Mesenchymal stem cell (in vitro differentiated cells and primary cell): ENCODE measurements around the gene PCNX2.
A peak's percentile ranks its signal among the peaks of the same experiment; 100 is the strongest.

Experiments used
- DNase-seq: peaks from one replicate; pipeline ENCODE4 v3.0.0-alpha.2; 2013
- H2AFZ ChIP-seq: one replicate; pipeline ENCODE4 v1.6.1; 2013; ENCODE audit warnings: low read depth, mild to moderate bottlenecking, control low read depth, inconsistent platforms, low read length, moderate library complexity
- H2AK5ac ChIP-seq: 2 replicates; pipeline ENCODE4 v1.6.1; 2013; ENCODE audit warnings: low read length, moderate library complexity, mild to moderate bottlenecking, inconsistent platforms; ENCODE audit not compliant: severe bottlenecking
- H2BK120ac ChIP-seq: one replicate; pipeline ENCODE4 v1.6.1; 2013; ENCODE audit warnings: low read depth, mild to moderate bottlenecking, inconsistent platforms, low read length, moderate library complexity
- H2BK12ac ChIP-seq, 2 experiments: one replicate each; pipeline ENCODE4 v1.6.1; 2013; ENCODE audit warnings: inconsistent platforms in 2 of 2, low read length in 2 of 2, mild to moderate bottlenecking in 2 of 2, moderate library complexity in 2 of 2, control low read depth in 1 of 2
- H2BK15ac ChIP-seq: one replicate; pipeline ENCODE4 v1.6.1; 2013; ENCODE audit warnings: mild to moderate bottlenecking, low read depth, inconsistent platforms; ENCODE audit not compliant: poor library complexity, severe bottlenecking
- H2BK5ac ChIP-seq: 2 replicates; pipeline ENCODE4 v1.6.1; 2013; ENCODE audit warnings: low read depth, mild to moderate bottlenecking, low read length, control low read depth, inconsistent platforms; ENCODE audit not compliant: poor library complexity, severe bottlenecking
- H3K14ac ChIP-seq, 2 experiments: one replicate each; pipeline ENCODE4 v1.6.1; 2013; ENCODE audit warnings: inconsistent platforms in 2 of 2, low read length in 2 of 2, control low read depth in 1 of 2, mild to moderate bottlenecking in 1 of 2, moderate library complexity in 1 of 2
- H3K18ac ChIP-seq, 2 experiments: one replicate each; pipeline ENCODE4 v1.6.1; 2013; ENCODE audit warnings: inconsistent platforms in 2 of 2, low read length in 2 of 2, control low read depth in 1 of 2, low read depth in 1 of 2, mild to moderate bottlenecking in 1 of 2
- H3K23ac ChIP-seq, 2 experiments: one replicate each; pipeline ENCODE4 v1.6.1; 2013; ENCODE audit warnings: inconsistent platforms in 2 of 2, low read length in 2 of 2, mild to moderate bottlenecking in 2 of 2, moderate library complexity in 2 of 2, control low read depth in 1 of 2
- H3K27ac ChIP-seq: 2 replicates; pipeline ENCODE4 v1.5.1; 2013; ENCODE audit warnings: mild to moderate bottlenecking, moderate library complexity, low read length, control low read depth, inconsistent platforms; ENCODE audit not compliant: poor library complexity, severe bottlenecking
- H3K27me3 ChIP-seq, 2 experiments: 2 replicates each; pipeline versions ENCODE4 v1.6.1 to v1.7.0; 2013; ENCODE audit warnings: low read length in 2 of 2, mild to moderate bottlenecking in 2 of 2, moderate library complexity in 2 of 2, control low read depth in 1 of 2, inconsistent platforms in 1 of 2; ENCODE audit not compliant: control insufficient read depth in 1 of 2, insufficient read depth in 1 of 2
- H3K36me3 ChIP-seq, 2 experiments: 2 replicates each; pipeline versions ENCODE4 v1.6.1 to v1.7.0; 2013; ENCODE audit warnings: low read length in 2 of 2, control low read depth in 1 of 2, inconsistent platforms in 1 of 2, low read depth in 1 of 2, mild to moderate bottlenecking in 1 of 2; ENCODE audit not compliant: insufficient read depth in 2 of 2, control insufficient read depth in 1 of 2
- H3K4ac ChIP-seq, 2 experiments: one replicate each; pipeline ENCODE4 v1.6.1; 2013; ENCODE audit warnings: inconsistent platforms in 2 of 2, low read length in 2 of 2, mild to moderate bottlenecking in 2 of 2, moderate library complexity in 2 of 2, control low read depth in 1 of 2, low read depth in 1 of 2
- H3K4me1 ChIP-seq: 2 replicates; pipeline ENCODE4 v1.6.1; 2013; ENCODE audit warnings: low read depth, low read length, control low read depth; ENCODE audit not compliant: control insufficient read depth, insufficient read depth
- H3K4me2 ChIP-seq: 2 replicates; pipeline ENCODE4 v1.6.1; 2013; ENCODE audit warnings: low read length, mild to moderate bottlenecking, inconsistent platforms; ENCODE audit not compliant: poor library complexity, severe bottlenecking
- H3K4me3 ChIP-seq, 2 experiments: 2 replicates each; pipeline versions ENCODE4 v1.5.1 to v1.7.0; 2013; ENCODE audit warnings: low read length in 2 of 2, mild to moderate bottlenecking in 2 of 2, control low read depth in 1 of 2, low read depth in 1 of 2; ENCODE audit not compliant: insufficient read depth in 1 of 2
- H3K79me1 ChIP-seq: replicated peaks from 2 replicates; pipeline ENCODE4 v1.6.1; 2013; ENCODE audit warnings: mild to moderate bottlenecking, control low read depth, low read length, inconsistent platforms; ENCODE audit not compliant: poor library complexity, severe bottlenecking
- H3K9ac ChIP-seq: 2 replicates; pipeline ENCODE4 v1.7.0; 2013; ENCODE audit warnings: mild to moderate bottlenecking, low read length, moderate library complexity
- H3K9me3 ChIP-seq: 2 replicates; pipeline ENCODE4 v1.7.0; 2013; ENCODE audit warnings: mild to moderate bottlenecking, low read length; ENCODE audit not compliant: control insufficient read depth
- H4K8ac ChIP-seq: one replicate; pipeline ENCODE4 v1.6.1; 2013; ENCODE audit warnings: inconsistent platforms, mild to moderate bottlenecking, low read length, moderate library complexity
- H4K91ac ChIP-seq: one replicate; pipeline ENCODE4 v1.6.1; 2013; ENCODE audit warnings: mild to moderate bottlenecking, low read length, inconsistent platforms
- WGBS: methylation state at CpG from one replicate; pipeline ENCODE4 v1.1.7; 2013; ENCODE audit warnings: mixed read lengths; 5-methylcytosine and 5-hydroxymethylcytosine counted together

The PCNX2 gene

GRCh38 chr1:233143241-233143640 lies 152.3 kb downstream of the PCNX2 start:
- no peaks in the 10 kb centered on the region for H3K79me1 ChIP-seq
- no peak overlapping the region for H2BK12ac ChIP-seq
- no peaks in the 10 kb centered on the region for H3K9me3 ChIP-seq
- no peak overlapping the region for H2AFZ ChIP-seq
- H3K4me2 ChIP-seq = no peak overlapping the region
- H3K14ac ChIP-seq = no peak overlapping the region
- H2BK5ac ChIP-seq = no peak overlapping the region
- peaks cover 11 to 52% of the 10 kb centered on the region in 2 experiments for H3K36me3 ChIP-seq
- no peak overlapping the region for H3K9ac ChIP-seq
- no peak overlapping the region for H3K27ac ChIP-seq
- no peak overlapping the region for H2BK15ac ChIP-seq
- H3K4me3 ChIP-seq = no peak overlapping the region
- H3K18ac ChIP-seq = no peak overlapping the region
- H2BK120ac ChIP-seq = no peak overlapping the region
- H4K91ac ChIP-seq = no peak overlapping the region
- DNase-seq = no peak
- no peak overlapping the region for H4K8ac ChIP-seq
- H3K4me1 ChIP-seq = no peaks in the 10 kb centered on the region
- no peak overlapping the region for H2AK5ac ChIP-seq
- no peak overlapping the region for H3K4ac ChIP-seq
- no peak overlapping the region for H3K23ac ChIP-seq
- WGBS = 95% methylated on average over 4 of the region's 4 CpGs
- H3K27me3 ChIP-seq = no peaks in the 10 kb centered on the region

GRCh38 chr1:233140974-233141373 lies 154.6 kb downstream of the PCNX2 start:
- no peak overlapping the region for H4K8ac ChIP-seq
- H3K9ac ChIP-seq = no peak overlapping the region
- H2AK5ac ChIP-seq = no peak overlapping the region
- no peaks in the 10 kb centered on the region for H3K9me3 ChIP-seq
- no peak overlapping the region for H2BK12ac ChIP-seq
- peaks cover 17 to 53% of the 10 kb centered on the region in 2 experiments for H3K36me3 ChIP-seq
- H4K91ac ChIP-seq = no peak overlapping the region
- H3K27me3 ChIP-seq = no peaks in the 10 kb centered on the region
- no peaks in the 10 kb centered on the region for H3K4me1 ChIP-seq
- H3K27ac ChIP-seq = no peak overlapping the region
- H2BK120ac ChIP-seq = no peak overlapping the region
- no peak overlapping the region for H2AFZ ChIP-seq
- no peaks in the 10 kb centered on the region for H3K79me1 ChIP-seq
- no peak overlapping the region for H2BK5ac ChIP-seq
- no peak overlapping the region for H3K14ac ChIP-seq
- peak overlapping the region in 1 of 2 experiments; percentile 18 for H3K4me3 ChIP-seq
- peak overlapping the region; percentile 38 to 48 for H3K18ac ChIP-seq
- DNase-seq = peak; percentile 21
- H3K4me2 ChIP-seq = no peak overlapping the region
- H3K4ac ChIP-seq = peak overlapping the region in 1 of 2 experiments; percentile 5
- H3K23ac ChIP-seq = no peak overlapping the region
- H2BK15ac ChIP-seq = no peak overlapping the region

- 91% methylated on average over 4 of the region's 5 CpGs for WGBS
- Histone ChIP-seq H3K36me3 (peaks cover 14 to 53% of the 10 kb centered on the region in 2 experiments), H3K4me1 (no peaks in the 10 kb centered on the region), H3K18ac (peak overlapping the region; percentile 38 to 48), H2AK5ac (no peak overlapping the region), H2AFZ (no peak overlapping the region), H3K23ac (no peak overlapping the region), H3K4ac (peak overlapping the region; percentile 5 to 22), H2BK5ac (no peak overlapping the region), H3K27me3 (no peaks in the 10 kb centered on the region), H2BK12ac (peak overlapping the region in 1 of 2 experiments; percentile 4), H4K91ac (peak overlapping the region; percentile 57), H3K9ac (no peak overlapping the region), H3K4me2 (no peak overlapping the region), H2BK15ac (no peak overlapping the region), H2BK120ac (no peak overlapping the region), H4K8ac (no peak overlapping the region), H3K27ac (no peak overlapping the region), H3K14ac (peak overlapping the region in 1 of 2 experiments; percentile 14), H3K79me1 (no peaks in the 10 kb centered on the region), H3K4me3 (peak overlapping the region in 1 of 2 experiments; percentile 18), H3K9me3 (no peaks in the 10 kb centered on the region)
- no peak for DNase-seq
These were observed 155.0 kb downstream of the PCNX2 start for GRCh38 chr1:233140499-233140898.

GRCh38 chr1:233138788-233139585 lies 156.5 kb downstream of the PCNX2 start:
- no peak for DNase-seq
- no peak overlapping the region for H4K8ac ChIP-seq
- no peak overlapping the region for H4K91ac ChIP-seq
- no peaks in the 10 kb centered on the region for H3K79me1 ChIP-seq
- no peak overlapping the region for H3K4me3 ChIP-seq
- WGBS = 99% methylated on average over 3 of the region's 4 CpGs
- H3K4me1 ChIP-seq = no peaks in the 10 kb centered on the region
- no peak overlapping the region for H3K14ac ChIP-seq
- no peak overlapping the region for H3K4ac ChIP-seq
- no peak overlapping the region for H3K18ac ChIP-seq
- H2BK5ac ChIP-seq = no peak overlapping the region
- H2AK5ac ChIP-seq = no peak overlapping the region
- no peaks in the 10 kb centered on the region for H3K27me3 ChIP-seq
- H3K9ac ChIP-seq = no peak overlapping the region
- H3K23ac ChIP-seq = no peak overlapping the region
- no peak overlapping the region for H2BK15ac ChIP-seq
- H2BK120ac ChIP-seq = no peak overlapping the region
- H3K9me3 ChIP-seq = no peaks in the 10 kb centered on the region
- no peak overlapping the region for H2AFZ ChIP-seq
- H3K27ac ChIP-seq = no peak overlapping the region
- H2BK12ac ChIP-seq = no peak overlapping the region
- peaks cover 12 to 58% of the 10 kb centered on the region in 2 experiments for H3K36me3 ChIP-seq
- no peak overlapping the region for H3K4me2 ChIP-seq
